Measurements from ENCODE around the gene DMD.
A peak's percentile ranks its signal among the peaks of the same experiment; 100 is the strongest.
"Not testable (repeated sequence)": the region's sequence is repeated elsewhere in the genome, so short reads cannot be mapped to it uniquely, and the experiment has no call there.

Gene DMD

DNA sequence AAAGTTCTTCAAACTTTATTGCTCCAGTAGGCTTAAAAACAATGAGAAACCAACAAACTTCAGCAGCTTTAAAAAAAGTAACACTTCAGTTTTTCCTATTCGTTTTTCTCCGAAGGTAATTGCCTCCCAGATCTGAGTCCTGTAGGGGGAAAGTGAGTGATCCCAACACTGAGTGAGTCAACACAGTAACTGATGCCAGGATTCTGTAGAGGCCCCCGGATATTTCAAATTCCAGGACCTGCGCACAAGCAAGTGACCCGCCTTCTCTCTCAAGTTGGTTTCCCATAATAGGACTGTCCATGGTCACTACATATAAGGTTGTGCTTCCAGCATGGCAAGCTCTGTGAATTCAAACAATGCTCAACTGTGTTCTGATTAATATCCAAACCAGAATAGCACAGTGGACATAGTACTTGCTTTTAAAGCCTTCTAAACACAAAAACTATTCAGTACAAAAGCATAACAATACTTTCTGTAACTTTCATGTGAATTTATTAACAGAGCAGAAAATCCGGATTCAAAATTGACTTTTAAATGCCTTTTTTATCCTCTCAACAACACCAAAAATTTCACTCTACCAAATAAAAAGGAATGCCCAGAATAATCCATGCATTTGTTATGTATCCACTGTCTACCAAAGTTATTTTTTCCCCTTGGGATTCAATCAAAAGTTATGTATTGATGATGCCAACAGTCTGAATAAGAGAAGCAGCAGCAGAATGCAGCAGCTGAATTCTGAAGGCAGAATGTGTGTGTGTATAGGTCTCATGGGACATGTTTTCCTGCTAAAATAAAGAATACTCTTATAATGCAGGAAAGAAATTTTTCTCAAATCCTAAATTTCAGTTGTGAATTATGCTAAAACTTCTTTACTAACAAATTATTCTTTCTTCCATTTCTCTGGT, at the start of gene DMD:
Gene DMD, minus strand, starts transcription at position 194 of the 905 bp plus-strand sequence. CDS start 237 bp downstream, outside the sequence.
- DNase-seq (ENCODE audit: insufficient read length, low spot score) (peak; percentile 22), FAIRE-seq (peak; percentile 79)

DNA sequence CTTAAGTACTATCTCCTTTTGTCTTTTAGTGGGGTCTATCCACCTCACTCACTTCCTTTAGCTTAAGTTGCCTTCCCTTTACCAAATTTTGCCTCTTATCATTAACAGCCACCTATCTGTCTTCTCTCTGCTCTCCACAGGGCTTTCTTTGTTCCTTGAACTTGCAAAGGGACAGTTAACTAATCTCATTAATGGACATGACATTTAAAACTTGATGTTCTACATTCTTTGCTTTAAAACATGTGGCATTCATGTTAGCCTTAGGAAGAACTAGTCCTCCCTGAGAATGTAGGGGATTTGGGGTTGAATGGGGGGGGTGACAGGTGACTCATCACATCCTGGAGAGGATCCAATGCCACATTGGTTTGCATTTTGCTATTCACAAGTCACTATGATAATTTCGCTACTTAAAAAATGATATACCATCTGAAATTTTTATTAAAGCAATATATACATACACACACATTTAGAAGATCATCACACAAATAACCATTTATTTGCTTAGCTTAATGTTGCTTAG, 41.0 kb upstream of the DMD start:
- FAIRE-seq, result no peak

DNA sequence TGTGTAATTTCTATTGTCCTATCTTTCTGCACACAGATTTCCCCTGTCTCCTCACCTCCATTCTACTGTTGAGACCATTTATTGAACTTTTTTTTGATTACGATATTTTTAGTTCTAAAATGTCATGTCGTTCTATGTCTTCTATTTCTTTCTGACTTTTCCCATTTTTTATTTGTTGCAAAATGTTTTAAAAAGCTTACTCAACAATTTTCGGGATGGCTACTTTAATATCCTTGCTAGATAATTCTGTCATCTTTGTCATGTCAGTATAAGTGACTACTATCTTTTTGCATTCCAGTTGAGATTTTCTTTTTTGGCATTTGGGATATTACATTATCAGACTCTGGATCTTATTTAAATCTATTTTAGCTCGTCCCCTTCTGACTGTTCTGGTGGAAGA, 7.5 kb upstream of the DMD start:
- DNase-seq (ENCODE audit: insufficient read length, low spot score) (no peak), FAIRE-seq (no peak)

More for the DNA sequence above, 41.0 kb upstream of the DMD start:
- no peak for DNase-seq (ENCODE audit: insufficient read length, low spot score)

DNA sequence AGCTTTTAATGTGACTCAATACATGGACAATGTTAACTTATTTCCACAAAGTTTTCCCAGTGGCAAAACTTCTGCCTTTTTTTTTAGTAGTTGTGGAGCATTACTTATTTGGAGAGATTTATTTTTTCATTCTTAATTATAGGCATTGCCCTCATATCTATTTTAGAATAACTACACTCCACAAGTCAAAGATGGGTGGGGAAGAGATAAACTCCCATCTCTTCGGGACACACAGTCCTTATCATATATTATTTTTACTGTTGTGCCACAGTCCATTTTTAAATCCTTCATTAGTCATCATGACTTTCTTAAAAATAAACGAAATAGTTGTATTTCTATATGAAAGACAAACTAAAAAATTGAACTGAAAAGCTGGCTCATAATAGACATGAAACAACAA, 1.2 kb downstream of the DMD start:
- DNase-seq (ENCODE audit: insufficient read length, low spot score), result no peak
- no peak for FAIRE-seq

DNA sequence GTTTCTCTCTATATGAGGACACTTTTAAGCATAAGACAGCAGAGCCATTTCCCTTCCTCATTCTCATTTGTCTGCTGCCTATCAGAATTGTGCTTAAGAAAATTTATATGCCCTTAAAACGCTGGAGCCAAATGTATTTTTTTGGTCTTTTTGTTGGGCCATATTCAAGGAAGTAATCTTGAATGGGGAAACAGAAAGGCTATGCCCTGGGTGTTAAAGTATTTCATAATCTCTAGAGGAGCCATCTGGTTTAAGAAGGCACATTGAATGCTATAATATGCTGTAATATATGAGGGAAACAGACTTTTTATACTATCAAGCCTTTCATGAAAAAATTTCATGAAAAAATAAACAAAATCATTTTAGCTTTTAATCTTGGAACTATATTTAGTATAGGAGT, 4.3 kb downstream of the DMD start:
- no peak for FAIRE-seq
- DNase-seq (ENCODE audit: insufficient read length, low spot score), result no peak

DNA sequence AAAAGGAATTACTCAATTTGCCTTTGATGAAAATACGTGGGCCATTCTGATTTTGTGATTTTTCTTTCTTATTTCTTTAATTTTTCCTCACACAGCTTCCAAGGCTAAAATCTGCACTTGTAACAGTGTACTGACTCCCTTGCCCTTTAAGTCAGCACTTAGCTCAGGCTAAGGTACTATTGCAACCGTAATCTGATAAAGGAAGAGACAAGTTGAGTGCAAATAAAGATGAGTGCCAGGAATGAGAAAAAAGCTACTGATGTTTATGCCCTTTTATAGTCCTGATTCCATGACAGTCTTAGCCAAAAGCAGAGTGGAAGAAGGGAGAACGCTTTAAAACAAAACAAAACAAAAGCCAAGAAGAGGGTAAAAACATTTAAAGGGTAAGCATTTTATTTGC, 6.0 kb downstream of the DMD start:
- FAIRE-seq (peak; percentile 16), DNase-seq (ENCODE audit: insufficient read length, low spot score) (no peak)

DNA sequence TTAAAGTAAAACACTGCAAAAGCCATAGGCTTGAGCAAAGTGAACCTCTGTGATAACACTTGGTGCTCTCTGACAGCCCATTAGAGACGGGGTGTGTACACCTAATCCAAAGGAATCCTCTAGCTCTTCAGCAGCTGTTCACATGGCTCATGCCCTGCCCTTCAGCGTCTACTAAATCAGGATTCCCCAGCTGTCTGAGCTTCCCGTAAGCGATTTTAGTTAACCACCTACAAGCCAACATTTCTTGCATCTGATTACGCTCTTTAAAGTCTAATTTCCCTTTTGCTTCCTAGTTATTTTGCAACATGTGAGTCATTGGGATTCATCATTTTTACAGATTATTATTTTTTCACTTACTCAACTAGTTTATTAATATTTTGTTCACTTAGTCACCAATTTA, 6.5 kb downstream of the DMD start:
- DNase-seq (ENCODE audit: insufficient read length, low spot score), result no peak
- peak; percentile 89 for FAIRE-seq

DNA sequence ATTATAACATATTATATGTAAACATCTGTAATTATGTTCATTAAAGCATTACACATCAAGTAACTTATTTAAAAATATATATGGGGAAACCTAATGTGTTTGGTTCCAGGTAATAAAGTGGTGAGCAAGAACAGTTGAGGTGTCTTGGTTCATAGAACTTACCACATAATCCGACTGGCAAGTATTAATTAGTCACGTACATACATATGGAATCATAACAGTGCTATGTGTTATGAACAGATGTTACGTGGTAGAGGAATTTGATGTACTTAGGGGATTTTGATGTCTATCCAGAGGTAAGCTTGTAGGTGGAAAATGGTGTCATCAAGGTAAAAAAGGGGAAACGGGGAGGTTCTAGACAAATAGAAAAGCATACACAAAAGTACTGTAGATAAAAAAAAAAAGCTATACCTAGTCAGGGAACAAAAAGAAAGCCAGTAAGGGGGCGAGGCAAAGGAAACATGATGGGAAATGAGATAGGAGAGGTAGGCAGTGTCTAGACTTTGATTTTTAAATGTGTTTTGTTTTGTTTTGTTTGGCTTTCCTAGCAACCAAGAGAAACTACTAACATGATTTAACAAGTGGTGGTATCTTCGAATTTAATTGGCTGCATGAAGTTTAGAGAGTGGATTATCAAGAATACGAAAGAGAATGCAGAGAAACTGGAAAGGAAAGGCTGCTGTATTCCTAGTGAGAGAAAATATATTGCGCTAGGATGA, 12.6 kb downstream of the DMD start:
- DNase-seq (ENCODE audit: insufficient read length, low spot score) (no peak), FAIRE-seq (peak; percentile 44)

DNA sequence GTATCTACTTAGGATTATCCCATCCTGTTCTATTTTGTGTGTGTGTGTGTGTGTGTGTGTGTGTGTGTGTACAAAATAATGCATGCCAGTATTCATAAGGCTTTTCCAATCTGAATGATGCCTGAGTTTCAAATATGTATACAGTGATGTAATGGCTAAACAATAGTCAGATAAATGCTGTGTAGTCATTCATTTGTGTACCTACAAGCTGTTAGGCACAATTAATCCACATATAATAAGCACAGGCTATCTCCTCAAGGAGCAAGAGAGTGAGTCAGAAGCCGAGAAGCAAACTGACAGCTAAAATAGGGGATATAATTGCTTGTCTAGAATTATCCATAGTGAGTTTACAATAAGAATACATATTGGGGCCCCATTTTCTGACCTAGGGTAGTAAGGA, 15.7 kb downstream of the DMD start:
- FAIRE-seq (peak; percentile 58), DNase-seq (ENCODE audit: insufficient read length, low spot score) (no peak)

DNA sequence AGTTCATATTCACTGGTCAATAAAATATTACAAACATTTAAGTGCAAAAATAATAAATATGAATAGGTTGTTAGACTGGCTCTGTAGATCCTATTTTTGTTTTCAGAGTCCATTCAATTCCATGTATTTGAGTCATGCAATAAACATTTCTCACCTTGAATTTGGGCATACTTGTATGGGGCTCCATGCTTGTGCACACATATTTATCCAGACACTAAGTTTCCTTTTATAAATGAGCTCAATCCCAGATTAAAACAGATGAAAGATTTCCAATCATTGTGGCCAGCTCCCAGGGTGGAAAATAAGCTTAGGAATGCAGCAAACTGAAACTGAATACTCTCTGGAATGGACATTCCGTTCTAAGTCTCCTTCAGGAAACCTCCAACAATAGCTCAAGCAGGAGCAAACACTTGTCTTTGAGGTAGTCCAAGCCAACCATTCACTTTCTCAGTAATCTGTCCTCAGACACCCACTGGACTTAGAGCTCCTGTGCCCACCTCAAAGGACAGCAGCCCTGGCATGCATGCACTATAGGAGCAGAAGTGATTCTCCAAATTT, 16.4 kb downstream of the DMD start:
- peak; percentile 80 for FAIRE-seq
- no peak for DNase-seq (ENCODE audit: insufficient read length, low spot score)

DNA sequence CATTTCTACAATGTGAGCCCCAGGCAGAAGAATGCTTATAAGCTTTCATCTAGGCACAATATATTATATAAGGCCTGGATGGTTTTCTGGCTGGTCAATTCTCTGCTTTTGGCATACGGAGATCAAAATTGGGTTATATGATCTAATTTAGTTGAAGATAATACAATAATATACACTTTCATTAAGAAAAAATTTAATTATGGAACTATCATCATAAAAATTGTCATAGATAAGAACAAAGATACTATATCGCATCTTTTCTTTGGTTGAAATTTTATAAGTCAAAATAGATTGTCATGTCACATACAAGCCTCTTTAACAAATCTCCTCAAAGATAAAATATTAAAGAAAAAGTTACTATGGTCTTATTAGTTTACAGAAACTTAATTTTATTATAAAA, 17.1 kb downstream of the DMD start:
- no peak for DNase-seq (ENCODE audit: insufficient read length, low spot score)
- FAIRE-seq, result no peak

DNA sequence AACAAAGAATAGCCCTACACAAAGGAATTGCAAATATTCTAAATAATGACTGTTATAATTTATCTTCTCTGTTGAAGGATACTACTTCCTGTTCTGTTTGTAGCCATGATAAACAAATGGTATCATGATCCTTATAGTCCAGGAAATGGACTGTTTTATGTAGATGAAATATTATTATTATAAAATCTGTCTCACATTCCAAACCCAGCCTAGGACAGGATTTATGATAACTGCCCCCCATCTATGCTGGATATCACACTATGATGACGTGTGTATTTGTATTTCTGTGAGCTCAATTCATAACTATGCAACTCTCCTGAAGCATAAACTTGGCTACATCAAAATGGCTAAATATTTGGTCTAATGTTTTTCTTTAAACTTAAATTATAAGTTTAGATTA, 21.3 kb downstream of the DMD start:
- peak; percentile 9 for FAIRE-seq
- DNase-seq (ENCODE audit: insufficient read length, low spot score), result peak; percentile 25

DNA sequence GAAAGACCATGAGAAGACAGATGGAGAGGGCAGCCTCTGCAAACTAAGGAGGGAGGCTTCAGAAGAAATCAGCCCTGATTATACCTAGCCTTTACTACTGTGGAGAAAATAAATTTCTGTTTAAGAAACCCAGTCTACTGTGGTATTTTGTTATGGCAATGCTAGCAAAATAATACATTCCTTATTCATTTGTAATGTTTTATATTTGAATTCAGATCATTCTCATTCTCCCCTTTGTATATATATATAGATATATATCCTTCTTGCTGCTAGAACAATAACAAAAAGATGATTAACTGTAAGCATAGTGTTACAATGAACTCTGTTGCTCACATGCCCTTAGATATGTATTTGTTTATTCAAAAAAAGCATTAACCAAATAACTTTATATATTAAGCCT, 22.5 kb downstream of the DMD start:
- DNase-seq (ENCODE audit: insufficient read length, low spot score), result no peak

DNA sequence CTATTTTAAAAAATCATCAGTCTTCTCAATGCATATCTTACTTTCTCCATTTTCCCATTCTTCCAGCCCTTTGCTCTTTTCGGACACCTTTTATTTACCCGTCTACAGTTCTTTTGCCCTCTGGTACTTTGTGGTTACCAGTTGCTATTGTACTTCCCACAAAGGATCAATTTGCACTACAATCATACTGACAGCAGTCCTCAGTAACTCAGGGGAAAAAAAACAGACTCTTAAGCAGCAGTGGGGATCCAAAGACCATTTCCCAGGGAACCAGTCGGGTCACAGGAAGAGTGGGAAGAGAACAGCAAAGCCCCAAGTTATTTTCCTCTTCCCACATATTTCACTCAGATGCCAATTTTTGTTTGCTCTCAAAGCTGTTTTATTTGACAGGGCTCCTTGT, 23.1 kb downstream of the DMD start:
- DNase-seq (ENCODE audit: insufficient read length, low spot score) (no peak), FAIRE-seq (no peak)

More for the DNA sequence above, 22.5 kb downstream of the DMD start:
- no peak for FAIRE-seq

DNA sequence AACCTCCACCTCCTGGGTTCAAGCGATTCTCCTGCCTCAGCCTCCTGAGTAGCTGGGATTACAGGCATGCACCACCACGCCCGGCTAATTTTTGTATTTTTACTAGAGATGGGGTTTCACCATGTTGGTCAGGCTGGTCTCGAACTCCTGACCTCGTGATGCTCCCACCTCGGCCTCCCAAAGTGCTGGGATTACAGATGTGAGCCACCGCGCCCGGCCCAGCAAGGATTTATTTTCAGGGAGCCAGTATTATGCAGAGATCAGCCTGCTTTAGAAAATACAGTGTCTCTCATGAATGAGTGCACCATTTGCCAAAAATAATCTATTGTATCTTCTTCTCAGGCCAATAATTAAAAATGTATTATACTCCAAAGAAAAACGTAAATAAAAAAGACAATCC, 26.5 kb downstream of the DMD start:
- FAIRE-seq; DNase-seq (ENCODE audit: insufficient read length, low spot score): not testable (repeated sequence)

DNA sequence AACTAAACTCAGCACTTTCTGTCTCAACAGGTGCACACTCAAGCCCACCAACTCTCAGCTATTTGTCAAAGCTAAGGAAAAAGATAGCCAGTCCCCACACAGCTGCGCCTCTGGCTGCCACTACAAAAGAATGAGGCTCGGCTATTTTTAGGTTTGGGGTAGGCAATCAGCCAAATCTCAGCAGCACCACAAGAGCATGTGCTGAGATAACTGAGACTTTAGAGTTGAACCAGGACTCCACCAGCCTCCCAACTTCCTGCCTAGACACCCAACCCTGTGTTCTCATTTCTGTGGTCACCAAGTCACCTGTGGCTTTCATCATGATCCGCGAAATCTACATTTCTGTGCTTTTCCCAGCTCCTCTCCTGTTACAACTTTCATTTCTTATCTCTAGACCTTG, 28.0 kb downstream of the DMD start:
- DNase-seq (ENCODE audit: insufficient read length, low spot score), result peak; percentile 30
- peak; percentile 77 for FAIRE-seq

DNA sequence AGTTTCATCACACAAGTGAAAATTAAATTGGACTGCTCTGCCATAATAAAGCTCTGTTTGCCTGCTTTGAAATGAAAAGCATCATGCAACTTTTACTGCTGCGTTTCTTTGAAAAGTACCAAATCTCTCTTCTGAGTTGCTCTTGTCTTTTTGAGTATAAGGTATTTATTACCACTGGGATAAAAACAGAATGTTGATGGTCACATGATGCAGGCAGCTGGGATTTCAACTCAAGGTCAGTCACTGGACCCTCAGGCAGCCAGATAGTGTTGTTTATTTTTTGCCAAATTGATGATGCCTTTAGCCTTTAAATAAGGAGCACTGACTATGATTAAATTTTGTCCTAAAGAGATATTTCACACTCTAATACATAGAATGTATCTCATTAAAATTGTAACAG, 32.7 kb downstream of the DMD start:
- no peak for DNase-seq (ENCODE audit: insufficient read length, low spot score)
- no peak for FAIRE-seq

DNA sequence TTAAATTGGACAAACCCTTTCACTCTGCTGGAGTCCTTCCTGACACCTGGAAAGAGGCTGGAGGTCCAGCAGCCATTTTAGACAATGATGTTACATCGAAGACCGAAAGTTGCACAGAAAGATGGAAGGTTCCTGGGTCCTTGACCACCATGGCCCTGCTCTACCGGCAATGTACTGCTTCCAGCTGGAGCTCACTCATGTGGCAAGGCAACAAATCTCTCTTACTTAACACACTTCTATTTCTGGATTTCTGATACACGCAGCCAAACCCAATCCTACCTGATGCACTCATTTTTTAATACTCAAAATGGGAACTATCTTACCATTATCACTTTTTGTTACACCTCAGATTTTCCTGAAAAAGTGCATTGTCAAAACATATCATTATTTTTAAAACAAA, 33.1 kb downstream of the DMD start:
- DNase-seq (ENCODE audit: insufficient read length, low spot score) (no peak), FAIRE-seq (no peak)

DNA sequence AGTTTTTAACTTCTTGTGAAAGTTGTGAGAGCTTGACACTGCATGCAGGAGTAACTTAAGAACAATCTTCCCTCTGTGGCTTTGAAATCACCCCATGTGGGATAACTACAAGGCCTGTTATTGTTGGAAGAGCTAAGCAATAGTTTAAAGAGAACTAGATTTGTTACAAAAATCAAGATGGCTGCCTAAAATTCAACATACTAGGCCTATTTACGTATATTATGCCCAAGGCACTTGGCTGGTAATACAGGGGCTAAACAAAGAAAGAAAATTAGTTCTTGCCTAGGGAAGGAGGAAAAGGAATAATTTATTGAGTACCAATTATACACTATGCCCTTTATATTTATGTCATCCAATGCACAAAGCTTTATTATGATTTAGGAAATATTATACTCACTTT, 36.1 kb downstream of the DMD start:
- FAIRE-seq (no peak), DNase-seq (ENCODE audit: insufficient read length, low spot score) (no peak)

DNA sequence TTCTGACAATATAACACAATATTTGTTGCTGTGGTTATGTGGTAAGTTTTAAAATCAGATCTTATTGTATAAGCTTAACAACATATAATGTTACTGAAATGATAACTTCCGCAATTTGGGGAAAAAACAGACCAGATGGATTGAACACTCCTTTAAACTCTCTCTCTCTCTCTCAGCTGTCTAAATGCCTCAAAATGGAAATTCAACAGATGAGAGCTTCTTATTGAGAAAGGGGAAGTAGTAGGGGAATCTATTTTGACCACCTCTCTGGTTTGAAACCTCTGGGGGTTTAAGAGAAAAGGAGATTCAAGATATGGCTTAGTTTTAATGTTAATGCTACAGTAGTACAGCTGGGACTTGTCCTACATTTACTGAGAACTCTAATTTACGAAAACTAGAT, 40.3 kb downstream of the DMD start:
- DNase-seq (ENCODE audit: insufficient read length, low spot score) (no peak), FAIRE-seq (no peak)

DNA sequence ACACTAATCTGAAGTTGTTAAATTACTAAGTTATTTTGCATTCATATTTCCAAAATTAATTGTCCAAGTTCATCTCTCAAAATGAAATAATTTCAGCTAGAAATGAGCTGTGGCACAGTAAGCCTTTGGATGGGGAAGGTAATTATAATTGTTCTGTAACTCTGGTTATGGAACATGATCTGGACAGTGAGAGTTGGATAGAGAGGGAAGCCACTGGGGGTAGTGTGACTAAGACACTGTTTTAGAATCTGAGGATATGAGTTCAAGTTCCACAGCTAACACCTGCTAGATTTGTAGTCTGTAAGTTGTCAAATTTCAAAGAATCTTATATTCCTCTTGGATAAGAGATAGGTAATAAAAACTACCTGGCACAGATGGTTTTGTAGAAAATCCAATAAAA, 49.5 kb downstream of the DMD start:
- DNase-seq (ENCODE audit: insufficient read length, low spot score), result no peak
- no peak for FAIRE-seq

All from HTR-8/SVneo (cell line).